Breast epithelium (tissue), 4 donors: Measurements from ENCODE around the gene PYGB. TPM values are rescaled to one million over a fixed set of nuclear protein-coding genes. Genes with fewer than 3 reads are reported as not detected.
A peak's percentile ranks its signal among the peaks of the same experiment; 100 is the strongest.

Experiments used
- DNase-seq, 2 donors: peaks; one replicate each; pipeline ENCODE4 v3.0.0-alpha.2; 2019; ENCODE audit warnings: low spot score in 2 of 2
- H3K27ac ChIP-seq, 2 donors: fragments of 200-600 bp; sonication (generic) in 1 of 2; one replicate each; pipeline ENCODE4 v1.5.1; 2016 to 2019; ENCODE audit warnings: mild to moderate bottlenecking in 1 of 2
- H3K27me3 ChIP-seq, 2 donors: fragments of 200-600 bp; sonication (generic) in 1 of 2; one replicate each; pipeline versions ENCODE4 v1.5.1 to v1.6.0; 2017 to 2019; ENCODE audit warnings: control low read depth in 1 of 2, mild to moderate bottlenecking in 1 of 2
- H3K36me3 ChIP-seq: fragments of 200-600 bp; one replicate; pipeline ENCODE4 v1.5.1; 2019
- H3K4me1 ChIP-seq, 2 donors: fragments of 200-600 bp; sonication (generic); one replicate each; pipeline ENCODE4 v1.5.1; 2016 to 2019; ENCODE audit warnings: control low read depth in 1 of 2
- H3K4me3 ChIP-seq, 3 donors: fragments of 200-600 bp; sonication (generic); 1 replicate in 2 of 3; 2 replicates in 1 of 3; pipeline ENCODE4 v1.5.1; 2016 to 2019; ENCODE audit warnings: mild to moderate bottlenecking in 3 of 3, moderate library complexity in 2 of 3
- H3K9me3 ChIP-seq, 2 donors: fragments of 200-600 bp; sonication (generic) in 1 of 2; one replicate each; pipeline ENCODE4 v1.5.1; 2016 to 2019; ENCODE audit warnings: control low read depth in 1 of 2
- CTCF ChIP-seq, 3 donors: fragments of 450-650 bp; IDR thresholded peaks; one replicate each; pipeline ENCODE4 v1.5.1; 2016 to 2017; ENCODE audit warnings: antibody characterized with exemption in 3 of 3, mild to moderate bottlenecking in 3 of 3, moderate library complexity in 3 of 3
- POLR2A ChIP-seq: fragments of 450-650 bp; IDR thresholded peaks from one replicate; pipeline ENCODE4 v1.6.1; 2016; ENCODE audit warnings: antibody characterized with exemption, mild to moderate bottlenecking, moderate library complexity
- POLR2AphosphoS5 ChIP-seq, 3 donors: sonication (generic); formaldehyde crosslinking; IDR thresholded peaks; one replicate each; pipeline ENCODE4 v1.6.1; 2017; ENCODE audit warnings: antibody characterized with exemption in 3 of 3
- intact Hi-C: fragments of 100-400 bp; cut with DNase I; formaldehyde crosslinking; loops from one replicate; pipeline ENCODE4 v1.15.1; 2023; ENCODE audit warnings: low total_unique reads
- total RNA-seq, 3 donors: library from RNA; depleted of rRNA; stranded (reverse); fragments of >200 nt; gene quantifications; one replicate each; pipeline ENCODE4 v1.1.0, GENCODE V29; 2016

PYGB gene
- total RNA-seq, 3 donors from 2014 or later, result 95.7 to 128 (median 121) TPM

GRCh38 chr20:25295386-25296093 is 47.7 kb downstream of the PYGB start:
- DNase-seq, result peak in 1 of 2 donors; percentile 61
- intact Hi-C loops, result loop anchor here (10.0 kb wide), 1 partner anchor 99 kb away; the partner anchor contains the start of gene ABHD12
- Histone ChIP-seq H3K4me3 (no peak overlapping the region), H3K36me3 (no peaks in the 10 kb centered on the region), H3K4me1 (peaks cover 0 to 6% of the 10 kb centered on the region in 2 donors), H3K27me3 (no peaks in the 10 kb centered on the region), H3K9me3 (no peaks in the 10 kb centered on the region), H3K27ac (peak overlapping the region; percentile 38 to 79)
- TF ChIP-seq POLR2AphosphoS5 (IDR thresholded peaks at IDR 0.05) (no peak), CTCF (IDR thresholded peaks at IDR 0.05) (peak in 1 of 3 donors; percentile 12), POLR2A (no peak)

- Histone ChIP-seq H3K27ac (peak overlapping the region; percentile 38 to 79), H3K27me3 (no peaks in the 10 kb centered on the region), H3K36me3 (no peaks in the 10 kb centered on the region), H3K9me3 (no peaks in the 10 kb centered on the region), H3K4me1 (peaks cover 0 to 6% of the 10 kb centered on the region in 2 donors), H3K4me3 (no peak overlapping the region)
- no peak for DNase-seq
- no peak for TF ChIP-seq CTCF (IDR thresholded peaks at IDR 0.05)
- TF ChIP-seq POLR2A, result no peak
- TF ChIP-seq POLR2AphosphoS5 (IDR thresholded peaks at IDR 0.05), result no peak
- intact Hi-C loops, result loop anchor here (10.0 kb wide), 1 partner anchor 98 kb away; the partner anchor contains the start of gene ABHD12
Observed at GRCh38 chr20:25296094-25297093, 48.5 kb downstream of the PYGB start.

GRCh38 chr20:25297141-25297905 is 49.4 kb downstream of the PYGB start:
- Histone ChIP-seq H3K36me3 (no peaks in the 10 kb centered on the region), H3K9me3 (no peaks in the 10 kb centered on the region), H3K27me3 (no peaks in the 10 kb centered on the region), H3K27ac (peak overlapping the region; percentile 22 to 79), H3K4me3 (no peak overlapping the region), H3K4me1 (peaks cover 0 to 3% of the 10 kb centered on the region in 2 donors)
- TF ChIP-seq POLR2AphosphoS5 (IDR thresholded peaks at IDR 0.05) (no peak), POLR2A (no peak), CTCF (IDR thresholded peaks at IDR 0.05) (no peak)
- intact Hi-C loops, result loop anchor here (10.0 kb wide), 1 partner anchor 97 kb away; the partner anchor contains the start of gene ABHD12
- no peak for DNase-seq

- Histone ChIP-seq H3K27me3 (no peaks in the 10 kb centered on the region), H3K4me1 (no peaks in the 10 kb centered on the region), H3K27ac (no peak overlapping the region), H3K4me3 (no peak overlapping the region), H3K36me3 (no peaks in the 10 kb centered on the region), H3K9me3 (no peaks in the 10 kb centered on the region)
- no peak for DNase-seq
- TF ChIP-seq CTCF (IDR thresholded peaks at IDR 0.05) (no peak), POLR2A (no peak), POLR2AphosphoS5 (IDR thresholded peaks at IDR 0.05) (no peak)
- intact Hi-C loops, result loop anchor here (10.0 kb wide), 1 partner anchor 95 kb away; the partner anchor contains the start of gene ABHD12
Observed at GRCh38 chr20:25299806-25300205, 51.9 kb downstream of the PYGB start.
